ENCODE measurements around the gene CCDC187. TPM values are rescaled to one million over a fixed set of nuclear protein-coding genes. Genes with fewer than 3 reads are reported as not detected.

The CCDC187 gene
- total and polyA plus RNA-seq, 2 of the 8 experiments (the other 6 are each of a cell fraction or from before 2014, with no cell fraction given) = 0.02 TPM; not detected in 1

DNA sequence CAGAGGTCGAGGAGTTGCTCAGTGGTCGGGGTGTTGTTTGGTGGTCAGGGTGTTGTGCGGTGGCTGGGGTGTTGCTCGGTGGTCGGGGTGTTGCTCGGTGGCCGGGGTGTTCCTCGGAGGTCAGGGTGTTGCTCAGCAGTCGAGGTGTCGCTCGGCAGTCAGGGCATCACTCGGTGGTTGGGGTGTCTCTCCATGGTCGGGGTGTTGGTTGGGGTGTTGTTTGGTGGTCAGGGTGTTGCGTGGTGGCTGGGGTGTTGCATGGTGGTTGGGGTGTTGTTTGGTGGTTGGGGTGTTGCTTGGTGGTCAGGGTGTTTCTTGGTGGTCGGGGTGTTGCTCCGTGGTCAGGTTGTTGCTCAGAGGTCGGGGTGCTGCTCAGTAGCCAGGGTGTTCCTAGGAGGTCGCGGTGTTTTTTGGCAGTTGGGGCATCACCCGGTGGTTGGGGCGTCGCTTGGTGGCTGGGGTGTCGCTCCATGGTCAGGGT lies 12.4 kb upstream of the CCDC187 start (continued):
- TF ChIP-seq, protein P1, sequence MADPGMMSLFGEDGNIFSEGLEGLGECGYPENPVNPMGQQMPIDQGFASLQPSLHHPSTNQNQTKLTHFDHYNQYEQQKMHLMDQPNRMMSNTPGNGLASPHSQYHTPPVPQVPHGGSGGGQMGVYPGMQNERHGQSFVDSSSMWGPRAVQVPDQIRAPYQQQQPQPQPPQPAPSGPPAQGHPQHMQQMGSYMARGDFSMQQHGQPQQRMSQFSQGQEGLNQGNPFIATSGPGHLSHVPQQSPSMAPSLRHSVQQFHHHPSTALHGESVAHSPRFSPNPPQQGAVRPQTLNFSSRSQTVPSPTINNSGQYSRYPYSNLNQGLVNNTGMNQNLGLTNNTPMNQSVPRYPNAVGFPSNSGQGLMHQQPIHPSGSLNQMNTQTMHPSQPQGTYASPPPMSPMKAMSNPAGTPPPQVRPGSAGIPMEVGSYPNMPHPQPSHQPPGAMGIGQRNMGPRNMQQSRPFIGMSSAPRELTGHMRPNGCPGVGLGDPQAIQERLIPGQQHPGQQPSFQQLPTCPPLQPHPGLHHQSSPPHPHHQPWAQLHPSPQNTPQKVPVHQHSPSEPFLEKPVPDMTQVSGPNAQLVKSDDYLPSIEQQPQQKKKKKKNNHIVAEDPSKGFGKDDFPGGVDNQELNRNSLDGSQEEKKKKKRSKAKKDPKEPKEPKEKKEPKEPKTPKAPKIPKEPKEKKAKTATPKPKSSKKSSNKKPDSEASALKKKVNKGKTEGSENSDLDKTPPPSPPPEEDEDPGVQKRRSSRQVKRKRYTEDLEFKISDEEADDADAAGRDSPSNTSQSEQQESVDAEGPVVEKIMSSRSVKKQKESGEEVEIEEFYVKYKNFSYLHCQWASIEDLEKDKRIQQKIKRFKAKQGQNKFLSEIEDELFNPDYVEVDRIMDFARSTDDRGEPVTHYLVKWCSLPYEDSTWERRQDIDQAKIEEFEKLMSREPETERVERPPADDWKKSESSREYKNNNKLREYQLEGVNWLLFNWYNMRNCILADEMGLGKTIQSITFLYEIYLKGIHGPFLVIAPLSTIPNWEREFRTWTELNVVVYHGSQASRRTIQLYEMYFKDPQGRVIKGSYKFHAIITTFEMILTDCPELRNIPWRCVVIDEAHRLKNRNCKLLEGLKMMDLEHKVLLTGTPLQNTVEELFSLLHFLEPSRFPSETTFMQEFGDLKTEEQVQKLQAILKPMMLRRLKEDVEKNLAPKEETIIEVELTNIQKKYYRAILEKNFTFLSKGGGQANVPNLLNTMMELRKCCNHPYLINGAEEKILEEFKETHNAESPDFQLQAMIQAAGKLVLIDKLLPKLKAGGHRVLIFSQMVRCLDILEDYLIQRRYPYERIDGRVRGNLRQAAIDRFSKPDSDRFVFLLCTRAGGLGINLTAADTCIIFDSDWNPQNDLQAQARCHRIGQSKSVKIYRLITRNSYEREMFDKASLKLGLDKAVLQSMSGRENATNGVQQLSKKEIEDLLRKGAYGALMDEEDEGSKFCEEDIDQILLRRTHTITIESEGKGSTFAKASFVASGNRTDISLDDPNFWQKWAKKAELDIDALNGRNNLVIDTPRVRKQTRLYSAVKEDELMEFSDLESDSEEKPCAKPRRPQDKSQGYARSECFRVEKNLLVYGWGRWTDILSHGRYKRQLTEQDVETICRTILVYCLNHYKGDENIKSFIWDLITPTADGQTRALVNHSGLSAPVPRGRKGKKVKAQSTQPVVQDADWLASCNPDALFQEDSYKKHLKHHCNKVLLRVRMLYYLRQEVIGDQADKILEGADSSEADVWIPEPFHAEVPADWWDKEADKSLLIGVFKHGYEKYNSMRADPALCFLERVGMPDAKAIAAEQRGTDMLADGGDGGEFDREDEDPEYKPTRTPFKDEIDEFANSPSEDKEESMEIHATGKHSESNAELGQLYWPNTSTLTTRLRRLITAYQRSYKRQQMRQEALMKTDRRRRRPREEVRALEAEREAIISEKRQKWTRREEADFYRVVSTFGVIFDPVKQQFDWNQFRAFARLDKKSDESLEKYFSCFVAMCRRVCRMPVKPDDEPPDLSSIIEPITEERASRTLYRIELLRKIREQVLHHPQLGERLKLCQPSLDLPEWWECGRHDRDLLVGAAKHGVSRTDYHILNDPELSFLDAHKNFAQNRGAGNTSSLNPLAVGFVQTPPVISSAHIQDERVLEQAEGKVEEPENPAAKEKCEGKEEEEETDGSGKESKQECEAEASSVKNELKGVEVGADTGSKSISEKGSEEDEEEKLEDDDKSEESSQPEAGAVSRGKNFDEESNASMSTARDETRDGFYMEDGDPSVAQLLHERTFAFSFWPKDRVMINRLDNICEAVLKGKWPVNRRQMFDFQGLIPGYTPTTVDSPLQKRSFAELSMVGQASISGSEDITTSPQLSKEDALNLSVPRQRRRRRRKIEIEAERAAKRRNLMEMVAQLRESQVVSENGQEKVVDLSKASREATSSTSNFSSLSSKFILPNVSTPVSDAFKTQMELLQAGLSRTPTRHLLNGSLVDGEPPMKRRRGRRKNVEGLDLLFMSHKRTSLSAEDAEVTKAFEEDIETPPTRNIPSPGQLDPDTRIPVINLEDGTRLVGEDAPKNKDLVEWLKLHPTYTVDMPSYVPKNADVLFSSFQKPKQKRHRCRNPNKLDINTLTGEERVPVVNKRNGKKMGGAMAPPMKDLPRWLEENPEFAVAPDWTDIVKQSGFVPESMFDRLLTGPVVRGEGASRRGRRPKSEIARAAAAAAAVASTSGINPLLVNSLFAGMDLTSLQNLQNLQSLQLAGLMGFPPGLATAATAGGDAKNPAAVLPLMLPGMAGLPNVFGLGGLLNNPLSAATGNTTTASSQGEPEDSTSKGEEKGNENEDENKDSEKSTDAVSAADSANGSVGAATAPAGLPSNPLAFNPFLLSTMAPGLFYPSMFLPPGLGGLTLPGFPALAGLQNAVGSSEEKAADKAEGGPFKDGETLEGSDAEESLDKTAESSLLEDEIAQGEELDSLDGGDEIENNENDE (IDR thresholded peaks at IDR 0.05; ENCODE audit: insufficient replicate concordance, low read length) = no peak
- TF ChIP-seq SIN3A (conservative IDR thresholded peaks at IDR 0.05 in 1 of 2, IDR thresholded peaks at IDR 0.05 in 1 of 2; ENCODE audit: low read depth in 1 of 2, low read length in 2 of 2) (no peak), SRF (IDR thresholded peaks at IDR 0.05; ENCODE audit: low read depth, low read length) (no peak), SIX5 (IDR thresholded peaks at IDR 0.05; ENCODE audit: low read depth, low read length) (no peak), RAD21 (IDR thresholded peaks at IDR 0.05 in 1 of 2, conservative IDR thresholded peaks at IDR 0.05 in 1 of 2; ENCODE audit: low read depth in 2 of 2, low read length in 2 of 2) (no peak)
- TF ChIP-seq, protein P2, sequence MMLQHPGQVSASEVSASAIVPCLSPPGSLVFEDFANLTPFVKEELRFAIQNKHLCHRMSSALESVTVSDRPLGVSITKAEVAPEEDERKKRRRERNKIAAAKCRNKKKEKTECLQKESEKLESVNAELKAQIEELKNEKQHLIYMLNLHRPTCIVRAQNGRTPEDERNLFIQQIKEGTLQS (IDR thresholded peaks at IDR 0.05; ENCODE audit: insufficient read depth, low read depth, low read length) = no peak
